DND-41 (cell line): ENCODE measurements around the gene MSL2.
"Not testable (repeated sequence)": the region's sequence is repeated elsewhere in the genome, so short reads cannot be mapped to it uniquely, and the experiment has no call there.

Source experiments
- ATAC-seq: fragments of 200-7000 bp; cut with Tn5 transposase; 3 replicates; pipeline ENCODE4 v1.9.1; 2021; ENCODE audit warnings: low read depth; ENCODE audit not compliant: insufficient read depth
- DNase-seq: peaks from one replicate; pipeline ENCODE4 v3.0.0-alpha.2; 2020
- H2AFZ ChIP-seq: 2 replicates; pipeline ENCODE4 v1.6.0; 2012; ENCODE audit warnings: low read depth, low read length
- H3K27ac ChIP-seq: 2 replicates; pipeline ENCODE4 v1.5.1; 2012; ENCODE audit warnings: low read length, inconsistent platforms
- H3K27me3 ChIP-seq: fragments of 200-600 bp; sonication (generic); 2 replicates; pipeline ENCODE4 v1.6.0; 2012; ENCODE audit warnings: low read length, mild to moderate bottlenecking, inconsistent platforms; ENCODE audit not compliant: insufficient read depth, poor library complexity
- H3K36me3 ChIP-seq: 2 replicates; pipeline ENCODE4 v1.5.1; 2012; ENCODE audit warnings: low read length, inconsistent platforms; ENCODE audit not compliant: insufficient read depth
- H3K4me1 ChIP-seq: 2 replicates; pipeline ENCODE4 v1.5.1; 2012; ENCODE audit warnings: mild to moderate bottlenecking, low read length; ENCODE audit not compliant: insufficient read depth
- H3K4me2 ChIP-seq: 2 replicates; pipeline ENCODE4 v1.6.0; 2012; ENCODE audit warnings: mild to moderate bottlenecking, moderate library complexity, low read length, inconsistent platforms; ENCODE audit not compliant: insufficient read depth
- H3K4me3 ChIP-seq, 2 experiments: fragments of 200-600 bp in 1 of 2; shearing (Covaris generic) in 1 of 2; 2 replicates each; pipeline ENCODE4 v1.5.1; 2012 to 2016; ENCODE audit warnings: inconsistent platforms in 2 of 2, low read length in 2 of 2, mild to moderate bottlenecking in 2 of 2, low read depth in 1 of 2, moderate library complexity in 1 of 2
- H3K79me2 ChIP-seq: 2 replicates; pipeline ENCODE4 v1.6.0; 2012; ENCODE audit warnings: low read length, inconsistent platforms; ENCODE audit not compliant: insufficient read depth
- H3K9ac ChIP-seq: 2 replicates; pipeline ENCODE4 v1.6.0; 2012; ENCODE audit warnings: low read depth, mild to moderate bottlenecking, inconsistent platforms, low read length, moderate library complexity
- H3K9me3 ChIP-seq: 2 replicates; pipeline ENCODE4 v1.5.1; 2012; ENCODE audit warnings: low read length, moderate library complexity, mild to moderate bottlenecking, inconsistent platforms; ENCODE audit not compliant: insufficient read depth, severe bottlenecking
- H4K20me1 ChIP-seq: 2 replicates; pipeline ENCODE4 v1.6.0; 2012; ENCODE audit warnings: low read length; ENCODE audit not compliant: insufficient read depth
- EZH2 ChIP-seq: IDR thresholded peaks from 3 replicates; pipeline ENCODE4 v1.6.1; 2012; ENCODE audit warnings: borderline replicate concordance, low read depth, mild to moderate bottlenecking, moderate library complexity, low read length, inconsistent platforms; ENCODE audit not compliant: severe bottlenecking
- TF ChIP-seq, protein P1 (sequence below): IDR thresholded peaks from 2 replicates; pipeline ENCODE4 v1.5.1; 2012; ENCODE audit warnings: borderline replicate concordance, low read length, moderate library complexity, mild to moderate bottlenecking; ENCODE audit not compliant: poor library complexity, severe bottlenecking; ENCODE audit errors: extremely low read depth

Gene MSL2

GRCh38 chr3:136151219-136151618 lies 44.9 kb downstream of the MSL2 start:
- no peak overlapping the region for H3K27ac ChIP-seq
- no peaks in the 10 kb centered on the region for H3K9me3 ChIP-seq
- peaks cover 60% of the 10 kb centered on the region for H3K36me3 ChIP-seq
- H3K4me2 ChIP-seq = no peak overlapping the region
- peaks cover 89% of the 10 kb centered on the region for H4K20me1 ChIP-seq
- no peak overlapping the region for H2AFZ ChIP-seq
- H3K79me2 ChIP-seq = peaks cover 100% of the 10 kb centered on the region
- H3K27me3 ChIP-seq = no peaks in the 10 kb centered on the region
- H3K4me1 ChIP-seq = no peaks in the 10 kb centered on the region
- ATAC-seq (no peak), DNase-seq (no peak)
- no peak overlapping the region for H3K9ac ChIP-seq
- no peak overlapping the region for H3K4me3 ChIP-seq
- no peak for TF ChIP-seq EZH2
- TF ChIP-seq, protein P1, sequence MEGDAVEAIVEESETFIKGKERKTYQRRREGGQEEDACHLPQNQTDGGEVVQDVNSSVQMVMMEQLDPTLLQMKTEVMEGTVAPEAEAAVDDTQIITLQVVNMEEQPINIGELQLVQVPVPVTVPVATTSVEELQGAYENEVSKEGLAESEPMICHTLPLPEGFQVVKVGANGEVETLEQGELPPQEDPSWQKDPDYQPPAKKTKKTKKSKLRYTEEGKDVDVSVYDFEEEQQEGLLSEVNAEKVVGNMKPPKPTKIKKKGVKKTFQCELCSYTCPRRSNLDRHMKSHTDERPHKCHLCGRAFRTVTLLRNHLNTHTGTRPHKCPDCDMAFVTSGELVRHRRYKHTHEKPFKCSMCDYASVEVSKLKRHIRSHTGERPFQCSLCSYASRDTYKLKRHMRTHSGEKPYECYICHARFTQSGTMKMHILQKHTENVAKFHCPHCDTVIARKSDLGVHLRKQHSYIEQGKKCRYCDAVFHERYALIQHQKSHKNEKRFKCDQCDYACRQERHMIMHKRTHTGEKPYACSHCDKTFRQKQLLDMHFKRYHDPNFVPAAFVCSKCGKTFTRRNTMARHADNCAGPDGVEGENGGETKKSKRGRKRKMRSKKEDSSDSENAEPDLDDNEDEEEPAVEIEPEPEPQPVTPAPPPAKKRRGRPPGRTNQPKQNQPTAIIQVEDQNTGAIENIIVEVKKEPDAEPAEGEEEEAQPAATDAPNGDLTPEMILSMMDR = no peak

DNA sequence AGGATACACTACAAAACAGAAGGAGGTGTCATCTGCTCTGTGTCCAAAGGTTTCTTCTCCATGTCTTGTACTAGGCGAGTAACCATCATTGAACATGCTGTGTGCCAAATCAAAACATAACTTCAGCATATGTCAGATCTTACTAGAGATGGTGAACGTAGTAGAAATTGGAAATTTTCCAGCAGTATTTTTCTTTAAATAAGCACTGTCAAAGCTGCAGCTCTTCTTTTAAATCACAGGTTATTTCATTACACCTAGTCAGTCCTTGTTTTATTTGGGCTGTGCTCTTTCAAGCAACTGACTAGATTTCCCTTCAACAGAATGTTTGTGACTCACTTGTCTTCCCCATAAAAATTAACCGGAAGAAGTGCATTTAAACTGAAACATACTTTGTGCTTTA lies 46.5 kb downstream of the MSL2 start:
- ATAC-seq = no peak
- Histone ChIP-seq H3K4me1 (no peaks in the 10 kb centered on the region), H3K4me3 (no peak overlapping the region), H4K20me1 (peaks cover 75% of the 10 kb centered on the region), H3K36me3 (peaks cover 64% of the 10 kb centered on the region), H3K27me3 (no peaks in the 10 kb centered on the region), H3K9me3 (no peaks in the 10 kb centered on the region), H2AFZ (no peak overlapping the region), H3K9ac (no peak overlapping the region), H3K27ac (no peak overlapping the region), H3K4me2 (no peak overlapping the region), H3K79me2 (peaks cover 98% of the 10 kb centered on the region)
- no peak for DNase-seq
- TF ChIP-seq EZH2 = no peak

DNA sequence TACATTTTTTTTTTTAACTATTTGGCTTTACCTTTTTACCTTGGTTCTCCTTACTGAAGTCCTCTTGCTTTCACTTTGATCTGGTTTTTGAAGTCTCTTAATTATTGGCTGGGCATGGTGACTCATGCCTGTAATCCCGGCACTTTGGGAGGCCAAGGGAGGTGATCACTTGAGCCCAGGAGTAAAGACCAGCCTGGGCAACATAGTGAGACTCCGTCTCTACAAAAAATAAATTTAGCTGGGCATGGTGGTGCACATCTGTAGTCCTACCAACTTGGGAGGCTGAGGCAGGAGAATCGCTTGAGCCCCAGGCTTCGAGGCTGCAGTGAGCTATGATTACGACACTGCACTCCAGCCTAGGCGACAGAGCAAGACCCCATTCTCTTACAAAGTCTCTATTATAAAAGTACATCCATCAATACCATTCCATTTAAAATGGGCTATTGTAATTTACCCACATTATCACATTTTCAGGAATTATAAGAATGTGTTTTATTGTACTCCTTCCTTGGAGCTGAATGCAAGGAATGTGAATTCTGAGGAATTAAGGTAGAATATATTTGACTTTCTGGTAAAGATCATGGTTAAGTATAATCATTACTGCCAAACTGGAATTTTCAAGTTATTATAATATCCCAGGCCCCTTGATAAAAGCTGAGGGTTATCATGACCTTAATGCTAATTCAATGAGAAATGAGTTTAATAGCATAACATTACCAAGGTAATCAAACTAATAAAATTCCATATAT lies 49.0 kb downstream of the MSL2 start:
- ATAC-seq (no peak), DNase-seq (no peak)
- no peaks in the 10 kb centered on the region for H3K9me3 ChIP-seq
- no peak overlapping the region for H3K9ac ChIP-seq
- H3K4me3 ChIP-seq = no peak overlapping the region
- no peak for TF ChIP-seq EZH2
- TF ChIP-seq, protein P1 = no peak
- no peaks in the 10 kb centered on the region for H3K4me1 ChIP-seq
- peaks cover 59% of the 10 kb centered on the region for H4K20me1 ChIP-seq
- H3K79me2 ChIP-seq = peaks cover 79% of the 10 kb centered on the region
- H2AFZ ChIP-seq = no peak overlapping the region
- peaks cover 55% of the 10 kb centered on the region for H3K36me3 ChIP-seq
- no peaks in the 10 kb centered on the region for H3K27me3 ChIP-seq
- no peak overlapping the region for H3K27ac ChIP-seq
- H3K4me2 ChIP-seq = no peak overlapping the region

DNA sequence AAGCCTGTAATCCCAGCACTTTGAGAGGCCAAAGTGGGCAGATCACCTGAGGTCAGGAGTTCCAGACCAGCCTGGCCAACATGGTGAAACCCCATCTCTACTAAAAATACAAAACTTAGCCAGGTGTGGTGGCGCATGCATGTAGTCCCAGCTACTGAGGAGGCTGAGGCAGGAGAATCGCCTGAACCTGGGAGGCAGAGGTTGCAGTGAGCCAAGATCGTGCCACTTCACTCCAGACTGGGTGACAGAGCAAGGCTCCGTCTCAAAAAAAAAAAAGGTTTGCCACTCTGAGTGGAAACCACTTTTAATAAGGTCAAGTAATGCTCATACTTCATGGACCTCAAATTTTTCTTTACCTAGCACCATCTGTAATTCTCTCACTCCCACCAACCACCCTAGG lies 51.7 kb downstream of the MSL2 start:
- not testable (repeated sequence) for ATAC-seq, H3K27me3 ChIP-seq, H3K4me1 ChIP-seq, H3K4me3 ChIP-seq, H3K9me3 ChIP-seq, H3K9ac ChIP-seq, H3K27ac ChIP-seq, H2AFZ ChIP-seq, H3K4me2 ChIP-seq, DNase-seq
- H3K79me2 ChIP-seq = peaks cover 58% of the 10 kb centered on the region
- H4K20me1 ChIP-seq = peaks cover 40% of the 10 kb centered on the region
- H3K36me3 ChIP-seq = peaks cover 30% of the 10 kb centered on the region
